HG03196 (cell line): Measurements from ENCODE around the gene SLC15A4.
"Not testable (repeated sequence)": the region's sequence is repeated elsewhere in the genome, so short reads cannot be mapped to it uniquely, and the experiment has no call there.

ENCODE experiments used
- ATAC-seq: cut with Tn5 transposase; IDR thresholded peaks from one replicate; pipeline ENCODE4 v1.9.1; 2021; ENCODE audit not compliant: unreplicated experiment

SLC15A4 gene

DNA sequence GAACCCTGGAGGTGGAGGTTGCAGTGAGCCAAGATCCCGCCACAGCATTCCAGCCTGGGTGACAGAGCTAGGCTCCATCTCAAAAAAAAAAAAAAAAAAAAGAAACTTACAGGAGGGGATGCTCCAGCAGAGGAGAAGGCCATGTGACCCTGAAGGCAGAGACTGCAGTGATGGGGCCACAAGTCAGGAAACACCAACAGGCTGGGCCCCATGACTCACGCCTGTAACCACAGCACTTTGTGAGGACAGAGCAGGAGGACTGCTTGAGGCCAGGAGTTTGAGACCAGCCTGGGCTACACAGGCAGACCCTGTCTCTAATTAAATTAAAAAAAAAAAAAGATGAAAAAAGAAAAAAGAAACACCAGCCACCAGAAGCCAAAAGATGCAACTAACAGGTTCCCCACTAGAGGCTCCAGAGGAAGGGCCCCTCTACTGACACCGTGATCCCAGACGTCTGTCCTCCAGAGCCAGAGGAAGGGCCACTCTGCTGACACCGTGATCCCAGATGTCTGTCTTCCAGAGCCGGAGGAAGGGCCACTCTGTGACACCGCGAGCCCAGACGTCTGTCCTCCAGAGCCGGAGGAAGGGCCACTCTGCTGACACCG is 20.4 kb upstream of the SLC15A4 start:
- ATAC-seq: peak; percentile 65

DNA sequence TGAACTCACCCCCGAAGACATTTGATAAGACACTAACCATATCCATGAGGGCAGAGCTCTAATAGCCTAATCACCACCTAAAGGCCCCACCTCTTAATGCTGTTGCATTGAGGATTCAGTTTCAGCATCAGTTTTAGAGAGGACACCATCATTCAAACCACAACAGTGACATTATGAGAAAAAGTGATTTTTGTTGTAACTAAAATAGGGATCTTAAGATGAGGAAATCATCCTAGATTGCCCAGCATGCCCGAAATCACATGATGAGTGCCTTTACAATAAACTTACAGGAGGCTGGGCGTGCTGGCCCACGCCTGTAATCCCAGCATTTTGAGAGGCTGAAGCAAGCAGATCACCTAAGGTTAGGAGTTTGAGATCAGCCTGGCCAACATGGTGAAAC is 19.8 kb upstream of the SLC15A4 start:
- no peak for ATAC-seq

DNA sequence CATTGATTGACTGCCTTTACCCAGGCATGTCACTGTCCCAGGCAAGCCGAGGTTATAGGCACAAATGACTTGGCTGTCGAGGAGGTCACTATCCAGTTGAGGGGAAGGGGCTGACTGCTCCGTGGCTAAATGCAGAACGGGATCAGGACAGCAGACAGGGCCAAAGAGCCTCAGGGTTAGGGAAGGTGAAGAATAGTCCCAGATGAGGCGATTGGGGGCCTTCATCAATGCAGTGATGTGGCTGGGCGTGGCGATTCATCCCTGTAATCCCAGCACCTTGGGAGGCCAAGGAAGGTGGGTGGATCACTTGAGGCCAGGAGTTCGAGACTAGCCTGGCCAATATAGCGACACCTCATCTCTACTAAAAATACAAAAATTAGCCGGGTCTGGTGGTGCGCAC is 18.8 kb upstream of the SLC15A4 start:
- ATAC-seq: no peak

DNA sequence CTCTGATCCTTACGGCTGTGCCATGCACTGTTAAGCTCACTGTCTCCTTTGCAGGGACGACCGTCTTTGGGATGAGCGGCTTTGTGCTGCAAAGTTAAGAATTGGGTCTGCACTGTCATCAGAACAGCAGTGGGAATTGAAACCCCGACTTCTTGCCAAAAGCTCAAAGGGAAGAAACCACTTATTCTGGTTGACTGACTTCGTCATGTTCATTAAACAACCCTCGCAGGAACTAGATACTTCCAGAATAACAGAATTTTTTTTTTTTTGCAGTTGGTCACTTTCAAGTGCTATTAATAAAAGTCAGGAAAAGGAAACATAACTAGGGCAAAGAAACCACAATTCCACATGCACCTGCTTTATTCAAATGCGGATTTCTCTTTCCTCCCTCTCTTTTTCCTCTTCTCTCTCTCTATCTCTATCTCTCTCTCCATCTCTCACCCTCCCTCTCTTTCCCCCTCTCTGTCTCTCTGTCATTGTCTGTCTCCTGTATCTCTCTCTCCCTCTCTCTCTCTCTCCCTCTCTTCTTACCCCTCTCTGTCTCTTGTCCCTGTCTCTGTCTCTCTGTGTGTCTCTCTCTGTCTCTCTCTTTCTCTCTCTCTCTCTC is 17.2 kb upstream of the SLC15A4 start:
- peak; percentile 84 for ATAC-seq

DNA sequence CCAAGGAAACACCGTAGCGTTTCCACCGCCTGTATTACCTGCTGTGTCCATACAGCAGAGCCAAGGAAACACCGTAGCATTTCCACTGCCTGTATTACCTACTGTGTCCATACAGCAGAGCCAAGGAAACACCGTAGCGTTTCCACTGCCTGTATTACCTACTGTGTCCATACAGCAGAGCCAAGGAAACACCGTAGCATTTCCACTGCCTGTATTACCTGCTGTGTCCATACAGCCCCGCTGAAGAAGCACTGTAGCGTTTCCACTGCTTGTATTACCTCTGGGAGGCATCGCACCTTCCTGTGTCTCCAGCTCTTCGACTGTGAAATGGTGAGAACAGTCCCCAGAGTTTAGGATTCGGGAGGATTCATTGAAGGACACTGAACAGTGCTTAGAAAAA is 16.1 kb upstream of the SLC15A4 start:
- ATAC-seq: not testable (repeated sequence)

DNA sequence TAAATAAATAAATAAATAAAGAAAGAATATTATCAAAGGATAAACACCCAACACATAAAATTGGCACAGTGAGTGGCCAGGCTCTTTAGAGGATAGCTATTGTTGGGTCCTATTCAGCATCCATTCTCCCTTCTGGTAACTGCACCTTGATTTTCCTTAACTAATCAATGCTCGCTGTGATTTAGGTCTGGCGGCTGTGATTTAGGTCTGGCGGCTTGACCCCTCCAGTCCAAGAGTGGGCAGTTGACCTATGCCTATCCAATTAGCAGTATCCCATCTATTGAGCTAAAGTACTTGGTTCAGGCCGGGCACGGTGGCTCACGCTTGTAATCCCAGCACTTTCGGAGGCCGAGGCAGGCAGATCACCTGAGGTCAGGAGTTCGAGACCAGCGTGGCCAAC is 9.7 kb upstream of the SLC15A4 start:
- no peak for ATAC-seq

DNA sequence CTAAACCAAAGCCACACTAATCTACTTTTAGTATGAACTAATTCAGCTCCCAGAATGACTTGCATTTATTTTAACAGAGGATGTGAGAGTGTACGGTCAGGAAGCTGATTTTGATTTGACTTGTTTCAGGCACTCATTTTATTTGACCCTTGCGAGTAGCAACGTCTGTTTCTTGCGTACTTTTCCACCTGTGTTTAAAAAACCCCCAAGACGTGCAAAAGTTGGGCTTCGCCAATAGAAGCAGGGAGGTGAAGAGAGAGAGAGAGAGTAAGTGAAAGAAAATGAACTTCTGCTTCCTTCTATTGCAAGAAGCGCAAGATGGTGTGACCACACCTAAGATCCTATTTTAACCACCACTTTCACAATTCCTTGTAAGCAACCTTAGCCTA is 6.7 kb upstream of the SLC15A4 start:
- peak; percentile 48 for ATAC-seq

DNA sequence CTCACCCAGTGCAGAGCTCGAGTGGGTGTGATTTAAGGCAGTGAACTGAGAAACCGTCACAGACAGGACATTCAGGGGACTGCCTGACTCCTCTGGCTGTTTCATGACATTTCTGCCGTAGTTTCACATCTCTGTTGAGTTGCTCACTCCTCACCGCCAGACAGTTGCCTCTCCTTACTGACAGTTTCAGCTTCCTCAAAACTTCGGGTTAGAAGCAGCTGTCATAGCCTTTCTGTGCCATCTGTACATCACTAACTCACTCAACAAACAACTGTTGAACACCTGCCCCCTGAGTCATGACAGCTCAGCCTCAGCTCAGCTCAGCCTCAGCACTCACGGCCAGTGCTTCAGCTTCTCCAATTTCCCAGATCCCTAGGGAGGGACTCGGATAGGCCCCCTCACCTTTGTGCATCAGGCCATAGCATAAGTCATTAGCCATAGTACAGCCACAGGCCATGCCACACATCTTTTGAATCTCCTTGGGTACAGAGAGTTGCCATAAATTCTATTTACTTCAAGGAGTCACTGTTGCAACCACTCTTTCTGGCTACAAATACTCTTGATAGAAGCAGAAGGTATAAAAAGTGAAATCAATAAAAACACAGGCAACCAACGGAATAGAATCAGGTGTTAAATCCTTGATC is 6.2 kb upstream of the SLC15A4 start:
- peak; percentile 91 for ATAC-seq

DNA sequence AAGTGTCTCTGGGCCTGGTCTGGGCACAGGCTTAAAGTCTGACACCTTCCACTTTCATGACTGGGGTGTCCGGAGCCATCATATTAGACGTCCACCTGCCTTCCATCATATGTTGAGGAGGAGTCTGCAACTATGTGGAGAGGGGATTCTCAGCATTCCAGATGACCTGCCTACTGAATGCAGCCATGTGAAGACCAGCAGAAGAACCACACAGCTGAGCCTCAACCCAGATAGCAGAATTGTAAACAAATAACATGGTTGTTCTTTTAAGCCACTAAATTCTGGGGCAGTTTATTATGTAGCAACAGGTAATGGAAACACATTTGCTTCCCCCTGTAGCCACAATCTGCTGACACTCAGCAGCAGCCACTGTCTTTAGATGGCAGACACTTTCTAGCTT is 4.0 kb upstream of the SLC15A4 start:
- ATAC-seq: no peak

DNA sequence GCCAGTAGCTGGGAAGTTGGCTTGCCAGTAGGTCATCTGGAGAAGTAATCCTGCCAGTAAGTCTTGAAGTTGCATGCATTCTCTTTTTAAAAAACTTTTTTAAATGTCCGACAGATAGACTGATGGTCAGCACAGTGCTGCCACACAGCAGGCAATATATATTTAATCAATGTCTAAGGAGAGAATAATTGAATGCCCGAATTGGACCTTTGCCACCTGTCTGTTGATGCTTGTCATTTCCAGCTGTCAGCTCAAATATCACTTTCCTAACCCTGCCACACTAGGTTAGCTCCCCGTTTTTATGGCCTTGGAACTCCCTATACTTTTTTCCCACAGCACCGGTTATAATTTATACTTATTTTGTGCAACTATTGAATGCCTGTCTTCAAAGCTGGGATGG is 2.1 kb upstream of the SLC15A4 start:
- no peak for ATAC-seq

DNA sequence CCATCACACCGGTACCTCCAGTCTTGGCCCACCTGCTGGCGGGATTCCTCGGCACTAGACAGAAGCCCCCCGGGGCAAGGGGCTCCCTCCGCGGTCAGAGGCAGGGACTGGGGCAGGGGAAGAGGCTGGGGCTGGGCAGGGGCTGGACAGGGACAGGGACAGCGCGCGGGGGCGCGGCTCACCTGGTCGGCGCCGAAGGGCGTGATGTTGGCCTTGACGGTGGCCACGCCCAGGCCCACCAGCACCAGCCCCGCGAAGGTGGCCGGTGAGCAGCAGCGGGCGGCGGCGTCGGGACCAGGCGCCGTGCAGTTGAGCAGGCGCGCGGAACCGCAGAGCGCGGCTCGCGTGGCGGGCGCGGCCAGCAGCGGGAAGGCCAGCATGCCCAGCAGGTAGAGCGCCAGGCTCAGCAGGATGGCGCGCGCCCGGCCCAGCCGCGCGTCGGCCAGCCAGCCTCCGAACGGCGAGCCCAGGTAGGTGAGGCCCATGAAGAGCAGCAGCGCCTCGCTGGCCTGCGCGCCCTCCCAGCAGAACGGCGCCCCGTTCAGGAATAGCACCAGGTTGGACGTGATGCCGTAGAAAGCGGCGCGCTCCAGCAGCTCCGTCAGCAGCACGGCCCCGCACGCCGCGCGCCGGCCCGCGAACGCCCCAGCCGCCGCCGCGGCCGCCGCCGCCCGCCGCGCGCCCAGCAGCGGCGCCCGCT is 392 bp downstream of the SLC15A4 start:
- peak; percentile 9 for ATAC-seq

DNA sequence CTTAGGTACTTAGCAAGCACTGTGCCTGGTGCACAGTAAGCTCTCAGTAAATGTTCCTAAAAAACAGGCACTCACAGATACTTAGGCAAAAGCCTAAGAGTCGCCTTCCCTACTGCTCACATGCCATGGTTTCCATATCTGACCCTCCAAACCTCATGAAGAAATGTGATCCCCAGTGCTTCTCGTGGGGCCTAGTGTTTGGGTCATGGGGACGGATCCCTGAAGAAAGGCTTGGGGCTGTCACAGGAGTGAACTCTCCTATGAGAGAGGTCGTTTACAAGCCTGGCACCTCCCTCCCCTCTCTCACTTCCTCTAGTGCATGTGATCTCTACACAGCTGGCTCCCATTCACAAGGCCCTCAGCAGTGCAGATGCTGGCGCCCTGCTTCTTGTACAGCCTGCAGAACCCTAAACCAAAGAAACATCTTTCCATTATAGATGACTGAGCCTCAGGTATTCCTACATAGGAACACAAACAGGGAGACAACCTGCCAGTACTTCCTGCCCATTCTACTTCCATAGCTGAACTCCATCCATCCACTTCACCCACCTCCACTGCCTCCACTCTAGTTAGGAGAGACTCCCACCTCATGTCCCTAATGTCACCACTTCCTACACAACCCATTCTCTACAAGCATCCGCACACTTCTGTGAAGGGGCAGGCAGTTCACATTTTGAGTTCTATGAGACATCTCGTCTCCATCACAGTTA is 2.9 kb downstream of the SLC15A4 start:
- ATAC-seq: peak; percentile 49

DNA sequence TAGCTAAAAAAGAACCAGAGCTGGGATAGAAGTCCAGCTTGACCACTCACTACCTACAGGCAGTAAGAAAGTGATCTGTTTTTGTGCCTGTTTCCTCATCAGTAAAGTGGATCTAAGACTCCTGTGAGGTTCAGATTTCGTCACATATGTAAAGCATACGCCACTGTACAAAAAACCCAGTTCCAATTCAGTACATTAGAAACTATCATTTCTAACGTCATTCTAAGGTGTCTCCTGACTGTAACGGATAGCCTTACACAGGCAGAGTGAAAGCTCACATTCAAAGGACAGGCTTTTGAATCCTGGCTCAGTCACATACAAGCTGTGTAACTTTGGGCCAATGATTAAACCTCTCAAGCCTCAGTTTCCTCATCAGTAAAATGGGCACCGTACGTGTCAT is 3.5 kb downstream of the SLC15A4 start:
- ATAC-seq: no peak

DNA sequence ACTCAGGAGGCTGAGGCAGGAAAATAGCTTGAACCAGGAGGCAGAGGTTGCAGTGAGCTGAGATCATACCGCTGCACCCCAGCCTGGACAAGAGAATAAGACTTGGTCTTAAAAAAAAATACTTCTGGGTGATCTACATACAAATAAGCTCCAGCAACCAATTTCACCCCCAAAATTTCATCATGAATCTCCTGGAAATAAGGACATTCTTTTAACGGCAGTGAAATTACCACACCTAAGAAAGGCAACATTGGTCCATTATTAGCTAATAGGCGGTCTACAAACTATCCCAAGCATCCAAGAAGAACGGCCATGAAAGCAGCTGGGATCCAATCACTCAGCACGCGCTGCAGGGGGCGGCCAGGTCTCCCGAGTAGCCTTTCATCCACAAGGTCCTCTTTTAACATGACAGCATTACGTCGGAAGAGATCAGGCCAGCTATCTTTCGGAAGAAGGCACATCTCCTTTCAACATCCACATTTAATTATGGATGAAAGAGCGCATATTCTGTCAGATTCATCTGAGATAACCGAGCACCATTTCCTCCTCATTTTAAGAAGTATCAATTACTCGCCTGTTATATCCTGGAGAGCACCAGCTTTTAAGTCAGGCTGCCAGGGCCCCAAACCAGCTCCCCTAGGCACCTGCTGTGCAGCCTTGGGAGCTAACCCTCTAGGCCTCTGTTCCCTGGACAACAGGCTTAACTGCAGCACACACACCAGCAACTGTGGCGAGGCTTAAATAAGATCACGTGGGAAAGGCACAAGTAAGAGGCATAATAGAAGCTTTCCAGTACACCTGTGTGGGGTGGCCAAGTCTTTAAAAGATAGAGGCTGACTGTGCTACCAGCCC is 4.2 kb downstream of the SLC15A4 start:
- no peak for ATAC-seq

DNA sequence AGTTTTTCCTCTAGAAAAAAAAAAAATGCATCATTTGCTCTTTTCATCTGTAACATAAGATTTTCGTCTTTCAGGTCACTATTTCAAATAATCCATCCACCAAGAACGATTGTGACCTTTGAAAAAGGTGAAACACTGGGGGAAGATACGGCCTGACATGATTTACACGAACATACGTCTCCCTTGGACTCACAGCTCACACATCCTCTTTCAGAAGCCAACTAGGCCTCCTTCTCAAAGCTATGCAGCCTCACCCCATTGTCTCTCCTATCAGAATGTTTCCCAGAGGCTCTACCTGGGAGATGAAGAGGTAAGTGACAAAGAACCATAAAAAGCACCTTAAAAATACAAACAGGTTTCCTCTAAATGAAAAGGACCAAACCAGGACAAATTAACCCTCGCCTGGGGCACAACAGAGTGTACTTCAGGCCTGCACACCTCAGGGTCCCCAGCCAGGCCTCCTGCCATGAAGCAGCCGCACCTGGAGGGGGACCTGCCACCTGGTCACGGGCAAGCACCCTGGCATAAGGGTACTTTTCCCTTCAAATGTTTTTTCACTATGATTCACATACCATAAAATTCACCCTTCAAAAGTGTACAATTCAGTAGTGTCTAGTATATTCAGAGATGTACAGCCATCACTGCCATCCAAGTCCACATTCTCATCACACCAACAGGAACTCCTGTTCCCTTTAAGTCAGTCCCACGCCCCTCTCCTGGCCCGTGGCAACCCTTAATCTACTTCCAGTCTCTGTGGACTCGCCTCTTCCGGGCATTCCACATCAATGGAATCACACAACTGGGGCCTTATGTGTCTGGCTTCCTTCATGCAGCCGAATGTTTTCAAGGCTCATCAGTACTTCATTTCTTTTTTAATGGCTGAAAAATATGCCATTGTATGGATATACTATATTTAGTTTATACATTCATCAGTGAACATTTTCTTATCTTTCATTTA is 5.4 kb downstream of the SLC15A4 start:
- ATAC-seq: peak; percentile 31

DNA sequence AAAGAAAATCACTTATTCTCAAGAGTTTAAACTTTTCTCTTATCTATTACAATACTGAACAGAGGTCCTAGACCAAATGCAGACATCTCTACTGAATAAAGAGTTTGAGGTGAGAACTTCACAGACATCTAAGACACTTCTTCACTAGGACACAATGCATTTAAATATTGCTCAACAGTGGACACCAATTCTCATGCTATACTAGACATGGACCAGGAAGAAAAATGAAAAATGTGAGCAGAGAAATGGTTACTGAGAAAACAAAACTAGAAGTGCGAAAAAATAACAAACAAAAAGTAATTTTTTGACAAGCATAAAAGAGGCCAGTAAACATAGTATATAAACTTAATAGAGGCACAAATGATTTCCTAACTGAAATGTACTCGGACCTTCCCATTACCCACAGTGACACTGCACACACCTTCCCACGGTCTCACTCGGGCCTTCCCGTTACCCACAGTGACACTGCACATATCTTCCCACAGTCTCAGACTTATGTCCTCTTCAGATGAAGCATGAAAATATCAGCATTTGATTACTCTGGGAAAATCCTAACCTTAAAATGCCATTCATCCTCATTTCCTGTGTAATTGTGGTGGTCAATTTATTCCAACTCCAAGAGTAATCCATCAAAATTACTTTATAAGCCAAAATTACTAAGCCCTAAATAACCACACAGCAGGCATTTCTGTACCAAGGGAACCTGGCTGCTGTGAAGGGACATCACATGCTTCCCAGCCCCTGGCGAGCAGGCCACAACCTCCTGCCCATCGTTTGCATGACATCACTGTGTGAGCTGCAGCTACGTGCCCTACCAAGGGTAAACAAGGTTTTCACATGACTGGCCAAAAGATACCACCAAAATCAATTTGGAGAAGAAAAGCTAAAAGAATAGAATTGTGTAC is 6.4 kb downstream of the SLC15A4 start:
- ATAC-seq: peak; percentile 50

DNA sequence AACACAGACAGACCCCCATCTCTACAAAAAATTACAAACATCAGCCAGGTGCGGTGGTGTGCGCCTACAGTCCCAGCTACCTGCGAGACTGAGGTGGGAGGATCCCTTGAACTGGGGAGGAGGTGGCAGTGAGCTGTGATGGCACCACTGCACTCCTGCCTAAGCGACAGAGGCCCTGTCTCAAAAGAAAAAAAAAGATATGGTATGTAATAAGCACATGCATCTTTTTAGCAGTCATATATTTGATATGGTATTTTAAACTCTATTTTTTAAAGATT is 7.2 kb downstream of the SLC15A4 start:
- no peak for ATAC-seq

DNA sequence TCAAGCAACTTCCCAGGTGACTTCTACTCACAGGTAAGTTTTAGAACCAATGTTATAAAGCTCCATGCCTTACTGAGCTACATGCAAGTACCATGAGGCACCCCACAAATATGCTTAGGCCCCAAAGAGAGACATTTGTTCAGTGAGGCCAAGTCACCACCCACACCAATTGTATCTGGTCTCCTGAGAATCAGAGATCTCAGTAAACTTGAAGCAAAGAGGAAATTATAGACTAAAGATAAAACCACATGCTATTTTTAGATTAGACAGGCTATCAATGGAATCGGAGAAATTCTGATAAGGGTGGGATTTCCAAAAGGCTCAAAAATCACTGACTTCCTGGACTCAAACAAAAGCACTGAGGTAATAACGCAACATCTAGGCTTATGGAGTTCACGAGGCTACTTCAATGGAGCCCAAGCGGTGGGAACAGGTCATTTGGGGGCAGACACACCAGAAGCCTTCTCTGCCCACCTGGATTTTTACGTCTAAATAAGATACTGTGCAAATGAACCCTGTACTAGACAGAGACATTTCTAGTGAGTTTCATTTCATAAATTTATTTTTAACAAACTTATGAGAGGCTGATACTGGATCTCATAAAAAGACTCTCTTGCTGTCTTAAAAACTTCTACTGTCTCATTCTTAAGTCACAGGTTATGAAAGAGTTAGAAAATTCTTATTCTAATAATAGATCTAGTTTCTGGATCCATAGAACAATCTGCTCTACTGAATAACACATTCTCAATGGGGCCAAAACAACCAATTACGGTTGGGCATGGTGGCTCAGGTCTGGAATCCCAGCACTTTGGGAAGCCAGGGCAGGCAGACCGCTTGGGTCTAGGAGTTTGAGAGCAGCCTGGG is 7.7 kb downstream of the SLC15A4 start:
- ATAC-seq: no peak
